ENCODE data around the gene SMPDL3A.

The SMPDL3A gene

GRCh38 chr6:122799916-122800686 is 11.0 kb downstream of the SMPDL3A start:
- in situ Hi-C loops (cut with HindIII; ENCODE audit: low sequenced_read_pairs): no loop called here
- TF ChIP-seq CTCF (IDR thresholded peaks at IDR 0.05; ENCODE audit: low read depth, low read length): no peak
- no peak overlapping the region for H3K4me3 ChIP-seq (ENCODE audit: low read depth, low read length)
- peak; percentile 17 for DNase-seq (ENCODE audit: low read depth, low spot score)

DNA sequence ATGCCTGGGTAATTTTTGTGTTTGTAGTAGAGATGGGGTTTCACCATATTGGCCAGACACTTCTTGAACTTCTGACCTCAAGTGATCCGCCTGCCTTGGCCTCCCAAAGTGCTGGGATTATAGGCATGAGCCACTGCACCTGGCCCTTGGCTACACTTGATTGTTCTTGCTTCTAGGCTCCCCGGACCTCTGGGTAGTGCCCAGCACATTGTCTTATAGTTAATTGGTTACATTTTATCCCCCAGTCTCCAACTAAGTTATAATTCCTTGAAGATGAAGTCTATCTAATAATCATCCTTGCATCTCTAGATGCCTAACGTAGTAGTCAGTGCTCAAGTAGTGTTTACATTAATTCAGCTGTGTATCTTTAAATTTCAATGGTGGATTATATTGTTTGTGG is 11.8 kb downstream of the SMPDL3A start:
- H3K4me3 ChIP-seq (ENCODE audit: low read depth, low read length): no peak overlapping the region
- in situ Hi-C loops (cut with HindIII; ENCODE audit: low sequenced_read_pairs): no loop called here
- DNase-seq (ENCODE audit: low read depth, low spot score): no peak
- TF ChIP-seq CTCF (IDR thresholded peaks at IDR 0.05; ENCODE audit: low read depth, low read length): no peak

GRCh38 chr6:122801397-122801796 is 12.3 kb downstream of the SMPDL3A start:
- H3K4me3 ChIP-seq (ENCODE audit: low read depth, low read length): no peak overlapping the region
- TF ChIP-seq CTCF (IDR thresholded peaks at IDR 0.05; ENCODE audit: low read depth, low read length): no peak
- no peak for DNase-seq (ENCODE audit: low read depth, low spot score)
- in situ Hi-C loops (cut with HindIII; ENCODE audit: low sequenced_read_pairs): no loop called here

DNA sequence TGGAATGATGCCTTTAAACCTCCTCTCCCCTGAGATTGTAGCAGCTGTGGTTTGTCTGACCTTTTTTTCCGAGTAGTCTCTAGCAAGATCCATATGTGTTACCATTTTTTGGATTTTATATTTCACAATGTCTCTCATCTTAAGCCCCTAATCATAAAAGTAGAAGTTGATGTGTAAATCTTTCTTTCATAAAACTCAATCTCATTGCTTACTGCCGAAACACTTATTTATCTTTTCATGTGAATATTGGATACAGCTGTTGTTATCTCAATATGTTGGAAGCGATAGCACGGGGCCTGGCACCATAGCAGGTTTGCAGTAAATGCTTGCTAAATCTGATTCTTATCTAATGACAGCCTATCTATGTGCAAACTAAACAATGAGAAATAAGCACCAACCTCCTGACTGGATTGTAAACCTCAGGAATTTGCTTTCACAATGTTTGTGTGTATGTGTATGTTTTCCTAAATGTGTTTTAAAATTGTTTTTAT is 14.2 kb downstream of the SMPDL3A start:
- in situ Hi-C loops (cut with HindIII; ENCODE audit: low sequenced_read_pairs): no loop called here
- no peak overlapping the region for H3K4me3 ChIP-seq (ENCODE audit: low read depth, low read length)
- no peak for TF ChIP-seq CTCF (IDR thresholded peaks at IDR 0.05; ENCODE audit: low read depth, low read length)
- no peak for DNase-seq (ENCODE audit: low read depth, low spot score)

GRCh38 chr6:122804962-122805485 is 16.0 kb downstream of the SMPDL3A start:
- no peak for DNase-seq (ENCODE audit: low read depth, low spot score)
- no peak for TF ChIP-seq CTCF (IDR thresholded peaks at IDR 0.05; ENCODE audit: low read depth, low read length)
- no peak overlapping the region for H3K4me3 ChIP-seq (ENCODE audit: low read depth, low read length)
- in situ Hi-C loops (cut with HindIII; ENCODE audit: low sequenced_read_pairs): no loop called here

DNA sequence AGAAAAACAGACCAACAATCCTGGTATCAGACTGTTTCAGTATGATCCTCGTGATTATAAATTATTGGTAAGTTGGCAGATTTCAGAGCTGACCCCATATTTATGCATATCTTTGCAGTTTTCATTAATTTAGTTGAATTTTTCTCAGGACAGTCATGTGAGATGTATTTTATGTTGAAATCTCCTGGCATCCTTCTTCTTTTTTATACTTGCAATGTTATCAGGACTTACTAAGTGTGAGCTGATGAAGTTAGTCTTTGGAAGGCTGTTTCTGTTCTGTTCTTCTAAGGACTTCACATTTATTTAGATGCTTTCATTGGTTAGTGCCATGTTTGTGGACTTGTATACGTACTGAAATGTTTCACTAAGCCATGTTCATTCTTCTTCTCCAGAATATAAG is 17.2 kb downstream of the SMPDL3A start:
- H3K4me3 ChIP-seq (ENCODE audit: low read depth, low read length): no peak overlapping the region
- in situ Hi-C loops (cut with HindIII; ENCODE audit: low sequenced_read_pairs): no loop called here
- DNase-seq (ENCODE audit: low read depth, low spot score): no peak
- TF ChIP-seq CTCF (IDR thresholded peaks at IDR 0.05; ENCODE audit: low read depth, low read length): no peak

Measured in astrocyte of the spinal cord (primary cell).